Stimulated activated CD4-positive, alpha-beta T cell treated with anti-CD3 and anti-CD28 coated beads, Interleukin-4, amount 100 ng/mL, for 1 hour (primary cell): ENCODE measurements around the gene IFI30.
"Not testable (repeated sequence)": the region's sequence is repeated elsewhere in the genome, so short reads cannot be mapped to it uniquely, and the experiment has no call there.

ENCODE experiments used
- DNase-seq: peaks from one replicate; pipeline ENCODE4 v3.0.0-alpha.2; 2020

IFI30 gene

GRCh38 chr19:18152817-18153555 is 20.6 kb upstream of the IFI30 start, which contains the start of gene PIK3R2:
TSS of gene PIK3R2 (plus strand) at chr19:18153163. CDS start at chr19:18155880, 2,717 bp downstream.
- DNase-seq, result peak; percentile 100

- peak; percentile 35 for DNase-seq
These were observed 20.0 kb upstream of the IFI30 start for GRCh38 chr19:18153556-18154134.

GRCh38 chr19:18155095-18156087 is 18.2 kb upstream of the IFI30 start:
- no peak for DNase-seq

- no peak for DNase-seq
These were observed 17.3 kb upstream of the IFI30 start for GRCh38 chr19:18156268-18156667.

DNA sequence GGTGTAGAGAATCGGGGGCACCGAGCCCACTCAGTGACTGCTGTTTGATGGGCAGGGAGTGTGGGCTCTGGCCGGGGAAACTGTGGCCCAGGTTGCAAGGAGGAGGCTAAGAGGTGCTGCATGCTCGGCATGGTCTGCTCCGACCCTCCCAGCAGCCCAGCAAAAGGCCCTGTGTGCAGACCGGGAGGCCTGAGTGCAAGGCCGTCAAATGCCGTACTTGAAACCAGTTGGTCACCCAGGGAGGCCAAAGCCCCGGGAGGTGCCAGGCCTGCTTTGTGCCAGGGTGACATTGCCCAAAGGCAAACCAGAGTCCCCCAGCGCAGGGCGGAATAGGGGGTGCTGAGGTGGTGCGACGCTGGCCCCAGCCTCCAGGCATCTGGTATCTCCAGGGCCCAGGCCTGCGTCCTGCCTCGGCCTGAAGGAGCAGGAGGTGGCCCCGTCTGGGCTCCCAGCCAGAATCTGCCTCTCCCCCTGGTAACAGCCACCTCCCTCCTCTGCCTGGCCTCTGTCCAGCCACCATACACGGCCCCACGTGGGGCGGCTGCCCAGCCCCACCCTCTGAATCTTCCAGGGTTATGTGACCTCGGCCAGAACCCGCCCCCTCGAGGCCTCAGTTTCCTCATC is 16.7 kb upstream of the IFI30 start:
- DNase-seq, result no peak

DNA sequence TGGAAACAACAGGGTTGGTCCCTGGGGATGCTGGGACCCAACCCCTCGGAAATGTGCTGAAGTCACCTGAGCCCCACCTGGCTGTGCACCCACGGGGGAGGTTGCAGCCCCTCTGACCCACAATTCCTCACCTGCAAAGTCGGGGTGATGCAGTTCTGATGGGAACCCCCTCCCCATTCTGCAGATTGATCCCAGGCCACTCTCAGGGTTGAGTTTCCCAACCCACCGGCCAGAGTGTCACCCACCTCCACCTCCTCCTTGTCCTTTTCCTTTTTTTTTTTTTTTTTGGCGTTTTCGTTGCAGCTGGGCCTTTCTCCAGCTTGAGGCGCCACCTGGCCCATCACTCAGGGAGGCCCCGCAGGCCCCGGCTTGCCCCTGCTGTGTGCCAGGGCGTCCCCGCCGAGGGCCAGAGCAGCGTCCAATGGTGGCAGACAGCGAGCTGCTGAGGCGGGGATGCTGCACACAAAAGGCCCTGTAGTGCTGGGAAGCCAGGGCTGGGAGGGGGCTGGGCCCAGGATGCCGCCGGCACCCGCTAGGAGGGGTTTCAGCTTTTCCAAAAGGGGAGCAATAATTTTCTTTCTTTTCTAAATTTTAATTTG is 16.0 kb upstream of the IFI30 start:
- no peak for DNase-seq

DNA sequence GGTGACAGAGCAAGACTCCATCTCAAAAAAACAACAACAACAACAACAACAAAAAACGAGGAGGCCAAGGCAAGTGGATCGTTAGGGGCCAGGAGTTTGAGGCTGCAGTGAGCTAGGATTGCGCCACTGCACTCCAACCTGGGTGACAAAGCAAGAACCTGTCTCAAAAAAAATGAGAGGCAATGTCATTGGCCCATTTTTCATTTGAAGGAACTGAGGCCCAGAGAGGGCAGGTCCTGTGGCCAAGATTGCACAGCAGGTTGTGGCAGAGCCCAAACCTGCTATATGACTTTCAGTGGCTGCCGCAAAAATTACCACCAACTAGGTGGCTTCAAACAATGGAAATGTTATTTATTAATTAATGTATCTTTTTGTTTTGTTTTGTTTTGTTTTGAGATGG is 15.1 kb upstream of the IFI30 start:
- DNase-seq, result no peak

GRCh38 chr19:18159059-18159616 is 14.5 kb upstream of the IFI30 start:
- DNase-seq, result not testable (repeated sequence)

DNA sequence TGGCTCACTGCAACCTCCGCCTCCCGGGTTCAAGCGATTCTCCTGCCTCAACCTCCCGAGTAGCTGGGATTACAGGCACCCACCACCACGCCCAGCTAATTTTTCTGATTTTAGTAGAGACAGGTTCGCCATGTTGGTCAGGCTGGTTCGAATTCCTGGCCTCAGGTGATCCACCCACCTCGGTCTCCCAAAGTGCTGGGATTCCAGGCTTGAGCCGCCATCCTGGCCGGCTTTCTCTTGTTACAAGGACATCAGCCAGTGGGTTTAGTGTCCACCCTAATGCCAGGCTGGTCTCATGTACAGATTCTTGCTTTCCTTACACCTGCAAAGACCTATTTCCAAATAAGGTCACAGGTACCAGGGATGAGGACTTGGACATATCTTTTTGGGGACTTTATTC is 13.8 kb upstream of the IFI30 start:
- DNase-seq, result no peak

GRCh38 chr19:18160493-18160970 is 13.1 kb upstream of the IFI30 start:
- DNase-seq, result no peak

GRCh38 chr19:18160971-18161635 is 12.5 kb upstream of the IFI30 start:
- peak; percentile 82 for DNase-seq

GRCh38 chr19:18161636-18162002 is 12.0 kb upstream of the IFI30 start:
- DNase-seq, result no peak

- no peak for DNase-seq
These were observed 9.5 kb upstream of the IFI30 start for GRCh38 chr19:18164072-18164471.

GRCh38 chr19:18165794-18166544 is 7.6 kb upstream of the IFI30 start:
- no peak for DNase-seq

DNA sequence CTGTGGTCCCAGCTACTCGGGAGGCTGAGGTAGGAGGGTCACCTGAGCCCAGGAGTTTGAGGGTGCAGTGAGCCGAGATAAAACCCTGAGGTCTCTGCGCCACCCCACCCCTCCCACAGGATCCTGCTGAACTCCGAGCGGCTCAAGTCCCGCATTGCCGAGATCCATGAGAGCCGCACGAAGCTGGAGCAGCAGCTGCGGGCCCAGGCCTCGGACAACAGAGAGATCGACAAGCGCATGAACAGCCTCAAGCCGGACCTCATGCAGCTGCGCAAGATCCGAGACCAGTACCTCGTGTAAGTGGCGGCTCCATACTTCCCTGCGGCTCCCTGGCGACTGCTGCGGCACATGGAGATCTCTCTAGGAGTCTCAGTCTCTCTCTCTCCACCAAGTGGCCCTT is 6.6 kb upstream of the IFI30 start:
- DNase-seq, result no peak

- peak; percentile 61 for DNase-seq
These were observed 5.5 kb upstream of the IFI30 start for GRCh38 chr19:18167975-18168645.

DNA sequence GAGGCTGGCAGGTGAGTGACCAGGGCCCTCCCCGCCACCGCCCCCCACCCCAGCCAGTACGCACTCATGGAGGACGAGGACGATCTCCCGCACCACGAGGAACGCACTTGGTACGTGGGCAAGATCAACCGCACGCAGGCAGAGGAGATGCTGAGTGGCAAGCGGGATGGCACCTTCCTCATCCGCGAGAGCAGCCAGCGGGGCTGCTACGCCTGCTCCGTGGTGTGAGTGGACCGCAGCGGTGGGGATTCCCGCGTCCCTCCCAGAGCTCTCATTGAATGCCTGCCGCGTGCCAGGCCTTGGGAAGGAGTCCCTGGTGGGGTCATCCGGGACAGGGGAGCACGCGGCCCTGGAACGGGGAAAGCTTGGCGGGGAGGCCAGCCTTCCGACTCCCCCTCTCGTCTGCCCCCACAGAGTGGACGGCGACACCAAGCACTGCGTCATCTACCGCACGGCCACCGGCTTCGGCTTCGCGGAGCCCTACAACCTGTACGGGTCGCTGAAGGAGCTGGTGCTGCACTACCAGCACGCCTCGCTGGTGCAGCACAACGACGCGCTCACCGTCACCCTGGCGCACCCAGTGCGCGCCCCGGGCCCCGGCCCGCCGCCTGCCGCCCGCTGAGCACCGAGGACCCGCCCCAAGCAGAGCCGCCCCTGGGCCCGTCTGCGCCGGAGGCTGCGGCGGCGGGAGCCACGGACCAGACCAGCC is 4.8 kb upstream of the IFI30 start:
- DNase-seq, result no peak

GRCh38 chr19:18170714-18171255 is 2.8 kb upstream of the IFI30 start:
- DNase-seq, result no peak
